Stimulated activated CD4-positive, alpha-beta T cell treated with anti-CD3 and anti-CD28 coated beads, Interleukin-12 subunit alpha, Interleukin-12 subunit beta, amount 100 ng/mL, for 4 hours (primary cell): Measurements from ENCODE around the gene TBC1D22A.

Experiments used
- DNase-seq: peaks from one replicate; pipeline ENCODE4 v3.0.0-alpha.2; 2020

TBC1D22A gene

DNA sequence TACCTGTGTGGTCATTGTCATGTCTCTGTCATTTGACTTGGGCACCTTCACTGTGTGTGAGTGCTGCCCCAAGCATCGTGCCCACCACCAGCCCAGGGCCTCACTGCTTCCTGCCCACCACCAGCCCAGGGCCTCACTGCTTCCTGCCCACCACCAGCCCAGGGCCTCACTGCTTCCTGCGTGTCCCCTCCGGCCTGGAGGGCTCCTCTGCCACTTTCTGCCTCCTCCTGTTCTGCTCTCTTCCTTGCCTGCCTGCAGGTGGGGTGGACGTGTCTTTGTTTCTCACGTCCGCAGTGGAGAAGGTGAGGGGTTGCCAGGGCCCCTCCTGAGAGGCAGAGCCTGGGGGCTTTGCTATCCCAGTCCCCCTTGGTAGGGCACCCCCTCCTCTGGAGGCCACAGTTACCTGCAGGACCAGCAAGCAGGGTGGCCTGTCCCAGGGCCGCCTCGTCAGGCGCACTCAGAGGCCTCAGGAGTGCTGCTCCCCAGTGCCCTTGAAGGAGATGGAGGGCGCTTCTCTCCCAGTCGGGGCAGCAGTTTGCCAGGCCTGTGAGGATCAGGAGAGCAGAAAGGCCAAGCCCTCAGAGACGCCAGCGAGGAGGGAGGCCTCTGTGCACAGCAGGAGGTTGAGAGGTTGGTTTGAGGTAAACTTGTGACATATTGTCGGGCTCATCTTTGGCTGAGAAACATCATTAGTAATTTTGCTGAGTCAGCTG, 290.7 kb downstream of the TBC1D22A start:
- no peak for DNase-seq

DNA sequence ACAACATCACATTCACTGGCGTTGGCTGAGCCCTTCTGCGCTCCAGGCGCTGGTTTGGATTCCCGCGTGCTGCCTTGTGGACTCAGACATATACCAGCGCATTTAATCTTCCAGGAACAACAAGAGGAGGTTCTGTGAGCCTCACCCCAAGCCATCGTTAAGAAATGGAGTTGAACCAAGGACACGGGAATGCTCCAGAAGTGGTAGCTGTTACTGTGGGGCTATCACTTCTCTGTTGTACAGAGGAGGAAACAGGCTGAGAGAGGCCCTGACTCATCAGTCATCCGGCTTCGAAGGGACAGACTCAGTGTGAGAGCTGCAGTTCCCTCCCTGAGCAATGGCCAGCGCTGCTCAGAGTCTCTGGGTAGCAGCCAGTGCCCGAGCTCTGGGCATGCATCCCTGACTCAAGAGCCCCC, 291.3 kb downstream of the TBC1D22A start:
- no peak for DNase-seq

DNA sequence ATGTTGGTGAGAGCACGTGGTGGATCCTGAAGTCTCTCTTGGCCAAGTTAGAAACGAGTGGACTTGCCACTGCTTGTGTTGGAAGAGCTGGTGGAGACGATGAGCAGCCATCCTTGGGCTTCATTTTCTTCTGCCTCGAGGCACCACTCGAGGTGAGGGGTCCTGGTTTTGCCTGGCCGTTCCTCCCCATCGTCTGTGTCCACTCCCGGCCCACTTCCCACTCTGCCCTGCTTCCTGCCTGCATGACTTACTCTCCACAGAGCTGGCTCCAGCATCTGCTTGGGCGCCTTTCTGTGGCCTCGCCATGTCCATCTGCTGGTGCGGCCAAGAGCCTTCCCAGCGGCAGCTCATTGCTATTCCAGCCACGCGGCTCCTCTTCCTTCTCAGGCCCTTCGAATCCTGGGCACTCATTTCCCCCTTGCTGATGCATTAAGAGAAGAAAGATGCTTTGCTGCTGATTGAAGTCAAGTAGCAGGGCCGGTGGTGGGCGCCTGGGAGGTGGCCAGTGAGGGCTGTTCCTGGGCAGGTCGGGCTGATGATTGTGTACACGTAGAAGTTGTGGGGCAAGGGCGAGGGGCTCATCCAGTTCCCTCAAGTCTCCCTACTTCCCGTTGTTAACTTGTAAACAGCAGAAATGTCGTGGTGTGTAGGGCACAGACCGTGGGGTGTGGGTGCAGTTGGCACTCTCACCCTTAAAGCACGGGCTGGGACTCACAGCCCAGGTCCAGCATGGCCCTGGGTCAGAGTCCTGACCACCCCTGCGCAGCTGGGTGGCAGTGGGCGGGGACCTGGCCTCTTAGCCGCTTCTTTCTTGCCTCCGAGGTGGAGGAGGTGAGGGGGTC, 292.0 kb downstream of the TBC1D22A start:
- no peak for DNase-seq

DNA sequence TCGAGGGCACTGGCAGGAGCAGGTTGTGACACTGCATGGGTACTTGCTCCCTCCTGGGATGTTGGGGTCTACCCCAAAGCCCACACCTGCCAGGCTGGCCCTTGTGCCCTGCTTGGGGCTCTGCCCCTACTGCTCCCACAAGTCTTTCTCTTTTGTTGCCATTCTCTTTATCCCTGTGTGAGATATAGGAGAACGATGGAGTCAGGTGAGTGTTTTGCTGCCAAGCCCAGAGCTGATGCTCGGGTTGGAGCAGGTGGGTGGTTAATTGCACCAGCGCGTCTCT, 292.6 kb downstream of the TBC1D22A start:
- DNase-seq = no peak

DNA sequence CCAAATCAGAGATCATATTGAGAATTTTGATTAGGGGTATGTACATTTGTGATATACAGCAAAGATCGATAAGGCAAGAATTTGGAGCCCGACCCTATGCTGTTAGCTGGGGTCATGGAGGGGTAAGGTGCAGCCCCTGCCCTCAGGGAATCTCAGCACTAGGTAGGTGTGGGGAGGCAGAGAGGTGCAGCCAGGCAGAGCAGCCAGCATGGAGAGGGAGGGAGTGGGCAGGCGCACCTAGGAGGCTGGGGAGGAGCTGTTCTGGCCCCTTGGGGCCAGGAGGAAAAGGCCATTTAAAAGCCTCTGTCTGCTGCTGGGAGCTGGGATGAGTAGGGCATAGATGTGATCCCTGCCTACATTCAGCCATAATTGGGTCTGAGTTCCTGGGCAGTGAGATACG, 293.0 kb downstream of the TBC1D22A start:
- DNase-seq = no peak

DNA sequence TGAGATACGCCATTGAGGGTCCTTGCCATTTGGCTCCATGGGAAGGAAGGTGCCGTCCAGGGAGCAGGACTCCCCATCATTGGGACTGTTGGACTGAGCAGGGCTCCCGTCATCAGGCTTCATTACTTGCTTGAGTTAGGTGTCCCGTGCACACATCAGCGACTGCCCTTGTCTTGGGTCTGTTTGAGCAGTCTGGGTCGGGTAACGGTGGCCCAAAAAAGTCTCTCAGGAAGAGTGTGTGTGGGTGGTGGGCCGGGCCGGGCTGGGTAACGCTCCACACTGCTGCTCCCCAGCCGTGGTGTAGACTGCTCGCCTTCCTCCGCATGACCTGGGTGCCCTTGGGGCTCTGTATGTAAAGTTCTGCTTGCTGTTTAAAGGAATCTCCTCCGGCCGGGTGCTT, 293.5 kb downstream of the TBC1D22A start:
- DNase-seq = no peak

DNA sequence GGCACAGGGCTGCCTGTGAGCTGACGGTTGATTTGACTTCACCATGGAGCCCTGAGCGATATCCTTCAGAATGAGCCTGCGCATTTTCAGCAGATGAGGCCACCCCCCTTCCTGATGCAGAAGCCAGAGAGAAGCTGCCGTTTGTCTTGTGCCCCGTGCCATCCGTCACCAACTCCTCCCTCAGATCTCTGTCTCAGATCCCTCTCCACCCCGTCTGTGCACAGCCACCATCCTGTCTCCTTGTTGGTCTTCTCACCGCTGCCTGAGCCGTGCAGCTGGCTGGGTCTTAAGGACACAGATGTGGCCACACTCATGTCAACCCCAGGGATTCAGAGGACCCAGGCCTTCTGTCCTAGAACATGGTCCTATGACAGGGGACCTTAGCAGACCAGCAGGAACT, 293.9 kb downstream of the TBC1D22A start:
- DNase-seq = no peak

DNA sequence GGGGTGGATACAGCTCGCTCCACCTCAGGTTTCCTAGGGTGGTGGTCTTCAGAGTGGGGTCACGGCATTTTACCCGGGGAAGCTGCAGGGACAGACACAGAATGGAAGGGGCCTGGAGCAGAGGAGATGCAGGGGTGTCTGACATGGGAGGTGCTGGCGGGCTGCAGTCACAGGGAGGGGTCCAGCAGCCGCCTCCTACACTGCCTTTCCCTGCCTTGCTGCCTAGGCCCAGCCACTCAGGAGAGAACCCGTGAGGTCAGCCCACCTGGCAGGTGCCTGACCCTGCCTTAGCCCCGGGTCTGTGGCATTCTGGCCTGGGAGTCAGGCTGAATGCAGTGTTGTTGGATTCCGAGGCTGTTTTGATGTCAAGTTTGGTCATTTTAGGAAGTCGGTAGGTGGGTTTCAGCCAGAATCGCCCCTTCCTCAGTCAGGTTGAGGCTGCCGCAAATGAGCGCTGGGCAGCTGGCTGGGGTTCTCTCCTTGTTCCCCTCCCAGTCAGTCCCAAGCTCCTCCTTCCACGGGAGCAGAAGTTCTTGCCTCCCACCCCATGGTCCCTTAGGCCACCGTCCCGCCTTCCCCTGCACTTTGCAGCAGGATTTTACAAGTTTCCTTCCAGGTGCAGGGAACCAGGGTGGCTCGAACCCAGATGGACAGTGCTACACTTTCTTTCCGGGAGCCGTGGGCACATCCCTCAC, 294.5 kb downstream of the TBC1D22A start:
- DNase-seq = no peak

DNA sequence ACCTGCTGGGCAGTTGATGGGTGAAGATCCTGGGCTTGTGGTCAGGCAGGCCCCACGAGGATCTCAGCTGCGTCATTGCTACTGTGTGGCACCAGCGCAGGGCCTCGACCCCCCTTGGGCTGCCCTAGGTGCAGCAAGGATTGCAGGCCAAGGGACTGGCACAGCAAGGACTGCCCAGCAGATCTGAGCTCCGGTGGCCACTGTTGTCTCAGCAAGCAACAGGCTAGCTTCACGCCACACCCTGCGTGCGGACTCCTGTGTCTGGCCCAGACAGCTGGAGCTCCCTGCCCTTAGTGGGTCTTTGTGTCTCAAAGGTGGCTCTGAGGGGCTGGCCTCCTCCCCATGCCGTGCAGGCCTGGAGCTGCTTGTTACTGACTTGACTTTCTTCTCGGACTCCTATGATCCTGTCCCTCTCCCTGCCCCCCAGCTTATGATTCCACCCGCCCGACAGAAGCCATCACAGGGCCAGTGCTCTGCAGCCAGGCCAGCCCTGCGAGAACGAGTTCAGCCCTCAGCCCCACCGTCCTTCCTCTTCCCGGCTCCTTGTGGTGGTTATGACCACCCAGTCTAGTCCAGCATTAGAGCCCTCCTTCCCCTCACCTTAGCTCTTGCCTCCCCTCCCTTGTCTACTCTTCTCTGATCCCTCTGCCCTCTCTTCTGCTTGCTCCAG, 295.6 kb downstream of the TBC1D22A start:
- DNase-seq = no peak

DNA sequence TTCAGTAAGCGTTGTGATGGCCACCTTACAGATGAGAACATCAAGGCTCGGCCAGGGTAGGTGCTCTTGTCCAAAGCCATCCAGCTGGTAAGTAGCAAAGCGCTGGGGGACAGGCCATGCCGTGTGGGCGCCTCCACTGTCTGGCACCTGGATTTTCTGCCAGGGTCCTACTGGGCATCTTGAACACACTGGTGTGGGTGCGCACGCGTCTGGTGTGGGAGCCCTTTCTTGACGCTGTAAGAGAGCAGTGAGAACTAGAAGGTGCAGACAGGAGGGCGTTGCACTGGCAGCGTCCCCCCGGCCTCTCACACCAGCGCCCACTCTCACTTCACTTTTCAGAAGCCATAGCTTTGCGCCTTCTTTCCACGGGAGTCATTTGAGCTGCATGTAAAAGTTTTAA, 296.6 kb downstream of the TBC1D22A start:
- no peak for DNase-seq

DNA sequence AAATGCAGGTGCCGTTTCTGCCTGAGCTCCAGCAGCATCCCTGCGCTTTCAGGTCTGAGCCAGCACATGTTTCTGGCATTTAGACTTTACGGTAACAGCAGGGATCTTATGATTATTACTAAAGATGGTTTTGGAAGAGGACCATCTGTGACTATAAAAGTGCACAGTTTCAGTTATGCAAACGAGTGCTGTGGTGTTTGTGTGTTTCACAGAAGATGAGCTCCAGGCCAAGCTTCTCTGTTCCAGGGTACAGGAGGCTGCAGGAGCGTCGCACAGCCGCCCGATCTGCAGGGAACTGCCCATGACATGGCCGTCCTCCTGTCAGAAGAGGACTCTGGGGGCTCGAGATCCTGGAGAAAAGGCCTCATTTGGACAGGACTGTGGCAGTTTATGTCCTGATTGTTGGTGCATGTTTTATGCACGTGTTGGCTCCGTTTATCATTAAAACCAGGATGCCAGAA, 297.3 kb downstream of the TBC1D22A start:
- no peak for DNase-seq

DNA sequence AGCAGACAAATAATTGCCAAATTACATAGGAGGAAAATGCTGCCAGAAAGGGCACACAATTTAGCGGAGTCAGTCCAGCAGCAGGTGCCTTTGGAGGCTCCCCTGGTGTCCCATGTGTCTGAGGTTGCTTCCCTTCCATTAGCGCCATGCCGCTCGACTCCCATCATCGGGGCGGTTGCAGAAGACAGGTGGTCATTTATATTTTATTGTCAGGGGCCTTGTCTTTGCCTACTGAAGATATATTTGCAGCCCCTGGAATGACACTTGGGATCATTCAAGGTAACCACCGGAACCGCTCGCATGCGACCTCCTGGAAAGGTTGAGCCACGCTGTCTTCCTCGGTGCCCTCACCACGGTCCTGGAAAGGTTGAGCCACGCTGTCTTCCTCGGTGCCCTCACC, 298.3 kb downstream of the TBC1D22A start:
- no peak for DNase-seq

DNA sequence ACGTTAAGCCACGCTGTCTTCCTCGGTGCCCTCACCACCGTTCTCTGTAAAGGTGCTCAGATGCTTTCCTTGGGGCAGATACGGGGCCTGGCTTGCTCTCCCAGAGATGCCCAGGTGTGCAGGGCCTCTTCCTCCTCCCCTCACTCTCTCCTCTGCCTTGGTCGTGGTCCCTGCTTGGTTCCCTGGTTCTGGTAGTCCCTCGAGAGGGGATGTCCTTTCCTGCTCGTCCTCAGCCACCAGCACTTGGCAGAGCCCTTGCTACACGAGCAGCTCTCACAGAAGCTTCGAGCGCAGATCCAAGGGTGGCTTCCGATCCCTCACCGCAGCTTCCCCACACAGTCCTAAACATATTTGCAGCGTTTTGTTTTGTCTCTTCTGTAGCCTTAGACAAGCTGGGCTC, 298.8 kb downstream of the TBC1D22A start:
- DNase-seq = no peak

DNA sequence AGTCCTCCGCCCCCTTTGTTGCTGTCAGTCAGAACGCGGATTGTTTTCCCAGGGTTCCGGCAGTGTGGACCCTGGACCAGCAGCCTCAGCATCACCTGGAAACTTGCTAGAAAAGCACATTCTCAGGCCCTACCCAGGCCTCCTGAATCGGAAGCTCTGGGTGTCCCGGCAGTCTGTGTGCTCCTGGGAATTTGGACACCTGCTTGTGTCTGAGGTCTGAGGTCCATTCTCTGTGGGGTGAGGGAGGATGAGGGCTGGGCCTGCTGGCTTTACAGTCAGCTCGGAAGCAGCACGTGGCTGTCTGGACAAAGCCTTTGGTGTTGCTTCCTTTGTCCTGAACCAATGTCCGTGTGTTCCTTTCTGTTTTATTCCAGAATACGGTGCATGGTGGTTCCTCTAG, 299.7 kb downstream of the TBC1D22A start:
- no peak for DNase-seq

DNA sequence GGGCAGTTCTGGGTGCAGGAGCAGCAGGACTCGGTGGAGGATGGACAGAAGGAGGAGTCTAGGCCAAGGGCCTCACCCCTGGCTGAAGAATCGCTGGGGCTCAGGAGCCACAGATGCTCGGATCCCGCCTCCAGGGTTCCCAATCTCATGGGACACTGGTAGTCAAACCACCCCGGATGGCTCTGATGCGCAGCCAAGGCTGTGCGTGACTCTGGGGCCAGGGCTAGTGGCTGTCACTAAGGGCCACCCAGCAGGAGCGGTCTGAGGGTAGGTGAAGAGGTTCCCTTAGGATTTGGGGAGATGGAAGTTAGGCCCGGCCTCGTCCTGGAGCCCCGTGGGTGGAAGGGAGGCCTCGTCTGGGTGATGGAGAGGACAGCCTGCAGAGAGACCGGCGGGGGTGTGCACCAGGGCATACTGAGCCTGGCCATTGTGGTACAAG, 300.6 kb downstream of the TBC1D22A start:
- no peak for DNase-seq

DNA sequence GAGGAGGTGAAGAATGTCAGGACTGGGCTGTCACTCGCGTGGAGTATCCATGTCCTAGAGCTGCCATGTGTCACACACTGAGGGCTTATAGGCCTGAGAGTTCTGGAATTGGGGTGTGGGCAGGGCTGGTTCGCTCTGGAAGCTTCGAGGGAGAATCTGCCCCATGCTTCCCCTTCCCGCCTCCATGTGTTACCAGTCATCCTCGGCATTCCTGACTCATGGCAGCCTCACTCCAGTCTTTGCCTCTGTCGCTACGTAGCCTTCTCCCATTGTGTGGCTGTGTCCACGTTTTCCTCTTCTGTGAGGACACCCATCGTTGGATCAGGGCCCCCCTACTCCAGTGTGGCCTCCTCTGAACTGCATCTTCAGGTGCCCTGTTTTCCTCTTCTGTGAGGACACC, 301.2 kb downstream of the TBC1D22A start:
- no peak for DNase-seq

DNA sequence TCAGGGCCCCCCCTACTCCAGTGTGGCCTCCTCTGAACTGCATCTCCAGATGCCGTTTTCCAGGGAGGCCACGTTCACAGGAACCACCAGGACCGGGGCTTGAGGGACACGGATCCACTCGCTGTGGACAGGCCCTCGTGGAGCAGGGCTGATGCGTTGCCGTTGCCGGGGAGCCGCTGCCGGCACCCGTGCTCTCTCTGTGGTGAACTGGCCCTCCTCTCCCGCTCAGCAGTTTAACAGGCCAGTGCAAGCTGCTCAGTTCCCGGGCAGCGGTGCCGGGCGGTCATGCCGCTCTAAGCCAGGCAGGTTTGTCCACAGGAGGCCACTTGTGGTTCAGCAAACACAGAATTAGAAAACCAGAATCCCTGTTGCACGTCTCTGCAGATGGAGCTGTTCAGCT, 301.6 kb downstream of the TBC1D22A start:
- no peak for DNase-seq

DNA sequence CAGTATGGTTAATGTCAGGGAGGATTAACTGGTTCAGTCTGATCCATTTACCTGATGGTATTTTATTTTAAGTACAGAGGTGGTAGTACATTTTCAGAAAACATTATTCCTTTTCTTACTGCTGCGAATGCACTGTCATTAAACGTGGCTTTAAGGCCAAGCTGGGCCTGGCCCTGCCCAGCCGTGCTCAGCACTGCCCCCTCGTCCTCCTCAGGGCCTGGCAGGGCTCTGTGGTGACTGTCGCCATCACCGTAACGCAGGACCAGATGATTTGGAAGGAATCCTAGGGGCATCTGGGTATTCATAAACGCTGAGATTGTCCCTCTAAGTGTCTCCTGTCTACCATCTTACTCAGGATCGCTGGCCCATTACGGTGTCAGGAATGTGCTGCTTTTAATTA, 302.0 kb downstream of the TBC1D22A start:
- no peak for DNase-seq

DNA sequence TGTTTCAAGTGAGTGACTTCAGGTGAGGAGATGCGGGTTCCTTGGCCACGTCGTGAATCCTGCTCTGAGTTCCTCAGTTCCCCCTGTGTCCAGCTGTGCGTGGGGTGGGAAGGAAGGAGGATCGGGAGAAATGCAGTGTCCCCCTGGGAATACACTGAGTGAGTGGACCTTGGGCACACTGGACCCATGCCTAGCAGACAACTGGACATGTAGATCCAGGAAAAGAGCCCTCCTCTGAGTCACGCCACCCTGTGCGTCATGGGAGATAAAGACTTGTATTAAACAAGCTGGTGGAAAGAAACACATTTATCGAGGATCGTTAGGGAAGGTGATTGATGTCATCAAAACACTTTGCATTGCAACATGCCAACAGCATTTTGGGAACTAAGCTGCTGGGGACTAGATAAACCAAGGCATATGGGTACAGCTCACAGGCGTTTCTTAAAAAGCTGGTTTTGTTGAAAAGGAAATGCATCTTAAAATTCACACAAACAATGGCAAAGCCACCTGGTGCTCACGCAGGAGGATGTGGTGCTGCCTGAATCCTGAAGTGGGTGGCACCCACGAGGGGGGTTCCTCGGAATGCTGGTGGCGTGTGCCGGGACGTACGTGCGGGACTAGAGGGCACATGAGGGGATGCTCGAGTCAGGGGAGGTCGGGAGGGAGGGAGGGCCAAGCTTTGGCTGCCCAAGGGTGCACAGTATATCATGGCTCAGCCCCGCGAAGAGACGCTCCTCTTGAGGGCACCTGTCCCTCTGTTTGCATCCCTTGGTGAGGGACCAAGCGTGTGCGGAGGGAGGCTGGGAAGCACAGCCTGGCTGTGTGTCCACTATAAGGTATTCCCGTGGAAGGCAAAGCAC, 303.5 kb downstream of the TBC1D22A start:
- DNase-seq = no peak

DNA sequence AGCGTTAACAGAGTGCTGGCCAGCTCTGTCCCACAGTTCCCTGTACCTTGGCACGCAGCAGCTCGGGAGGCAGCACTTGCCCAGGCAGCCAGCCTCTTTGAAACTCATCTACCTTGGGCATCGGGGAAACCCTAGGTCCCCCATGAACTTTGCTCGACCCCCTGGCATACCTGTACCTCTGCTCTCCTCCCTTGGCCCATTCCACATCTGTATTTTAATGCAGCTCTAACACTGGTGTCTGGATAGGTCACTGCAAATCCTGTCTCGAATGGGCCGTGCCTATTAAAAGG, 304.1 kb downstream of the TBC1D22A start:
- DNase-seq = no peak

DNA sequence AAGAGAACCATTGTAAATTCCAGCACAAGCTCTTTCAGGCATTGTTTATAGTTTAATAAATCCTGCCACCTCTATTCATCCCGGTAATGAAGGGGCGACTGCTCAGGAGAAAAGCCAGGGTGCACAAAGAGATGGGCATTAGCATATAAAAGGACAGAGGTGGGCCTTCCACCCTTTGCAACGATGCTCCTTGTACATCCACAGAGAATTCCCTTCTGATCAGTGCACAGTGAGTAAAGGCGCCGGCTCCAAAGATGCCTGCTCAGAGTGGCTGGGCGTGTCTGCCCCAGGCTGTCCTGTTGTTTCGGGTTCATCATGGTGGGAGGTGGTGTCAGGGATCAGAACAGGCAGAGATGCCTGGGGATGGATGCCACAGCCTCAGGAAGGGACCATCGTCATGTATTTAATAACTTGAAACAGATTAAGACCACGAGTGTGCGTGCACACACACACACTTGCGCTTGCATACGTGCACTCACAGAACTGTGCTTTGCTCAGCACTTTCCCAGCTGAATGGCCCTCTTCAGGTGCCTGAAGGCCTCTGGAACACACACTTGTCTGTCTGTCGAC, 305.0 kb downstream of the TBC1D22A start:
- no peak for DNase-seq

DNA sequence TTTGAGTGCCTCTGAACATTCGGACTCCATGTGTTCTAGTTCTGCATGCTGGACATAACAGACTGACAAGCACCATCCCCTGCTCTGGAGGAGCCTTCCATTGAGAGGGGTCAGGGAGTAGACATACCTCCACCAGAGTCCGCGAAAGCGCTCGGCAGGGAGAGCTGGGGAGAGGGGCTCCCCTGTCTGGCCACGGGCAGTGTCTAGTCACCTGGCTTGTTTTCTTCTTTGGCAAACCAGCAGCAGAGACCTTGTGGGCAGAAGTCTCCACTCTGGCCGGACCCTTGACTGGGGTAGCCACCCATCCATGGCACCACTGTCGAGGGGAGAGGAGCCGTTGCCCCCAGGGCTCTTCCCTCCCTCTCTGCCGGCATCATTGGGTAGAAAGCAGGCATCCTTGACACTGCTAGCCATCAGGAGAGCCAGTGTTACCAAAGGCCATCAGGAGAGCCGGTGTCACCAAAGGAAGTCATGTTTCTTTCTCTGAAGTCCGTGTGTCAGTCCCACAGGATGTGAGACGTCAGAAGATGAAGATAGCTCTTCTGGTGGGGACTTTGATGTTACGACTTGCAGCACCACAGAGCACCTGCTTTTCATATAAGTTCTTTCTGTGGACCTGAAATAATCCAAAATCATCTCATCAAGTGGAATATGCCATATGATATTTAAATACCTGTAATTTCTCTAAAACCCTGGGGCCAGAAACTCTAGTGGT, 305.6 kb downstream of the TBC1D22A start:
- no peak for DNase-seq
